Activated naive CD4-positive, alpha-beta T cell treated with Interleukin-2 at 50 U/mL for 16 hours (primary cell): Measurements from ENCODE around the gene FNIP2.
"Not testable (repeated sequence)": the region's sequence is repeated elsewhere in the genome, so short reads cannot be mapped to it uniquely, and the experiment has no call there.

ENCODE experiments used
- DNase-seq: peaks from one replicate; pipeline ENCODE4 v3.0.0-alpha.2; 2020

FNIP2 gene

DNA sequence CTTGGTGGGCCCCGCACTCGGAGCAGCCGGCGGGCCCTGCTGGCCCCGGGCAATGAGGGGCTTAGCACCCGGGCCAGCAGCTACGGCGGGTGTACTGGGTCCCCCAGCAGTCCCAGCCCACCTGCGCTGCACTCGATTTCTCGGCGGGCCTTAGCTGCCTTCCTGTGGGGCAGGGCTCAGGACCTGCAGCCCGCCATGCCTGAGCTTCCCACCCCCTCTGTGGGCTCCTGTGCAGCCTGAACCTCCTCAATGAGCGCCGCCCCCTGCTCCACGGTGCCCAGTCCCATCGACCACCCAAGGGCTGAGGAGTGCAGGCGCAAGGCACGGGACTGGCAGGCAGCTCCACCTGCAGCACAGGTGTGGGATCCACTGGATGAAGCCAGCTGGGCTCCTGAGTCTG is 158.9 kb downstream of the FNIP2 start:
- not testable (repeated sequence) for DNase-seq

- no peak for DNase-seq
Measured at GRCh38 chr4:158929939-158930638, 161.3 kb downstream of the FNIP2 start.

DNA sequence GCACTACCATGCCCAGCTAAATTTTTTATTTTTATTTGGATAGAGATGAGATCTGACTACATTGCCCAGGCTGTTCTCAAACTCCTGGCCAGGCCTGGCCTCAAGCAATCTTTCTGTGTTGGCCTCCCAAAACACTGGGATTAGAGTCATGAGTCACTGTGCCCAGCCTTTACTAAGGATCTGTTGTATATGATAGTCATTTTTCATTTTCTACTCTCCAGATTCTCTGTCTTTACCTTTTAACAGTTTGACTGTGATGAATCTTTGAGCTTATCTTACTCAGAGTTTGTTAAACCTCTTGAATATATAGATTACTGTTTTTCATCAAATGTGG is 161.8 kb downstream of the FNIP2 start:
- DNase-seq: no peak

DNA sequence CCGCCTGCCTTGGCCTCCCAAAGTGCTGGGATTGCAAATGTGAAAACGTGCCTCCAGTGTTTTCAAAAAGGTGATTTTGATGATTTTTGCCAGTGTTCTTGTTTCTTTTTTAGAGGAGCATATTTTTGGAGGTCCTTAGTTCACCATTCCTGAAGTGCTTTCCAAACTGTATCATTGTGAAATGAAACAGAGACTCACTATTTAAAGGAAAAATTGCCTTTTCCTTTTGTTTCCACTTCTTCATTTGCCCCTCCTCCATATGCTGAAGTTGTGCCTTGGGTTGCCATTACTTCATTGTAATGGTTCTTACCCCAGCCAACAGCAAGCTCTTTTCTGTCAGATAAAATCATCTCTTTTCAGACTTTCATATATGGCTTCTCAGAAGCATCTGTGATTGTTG is 164.4 kb downstream of the FNIP2 start:
- DNase-seq: no peak

- DNase-seq: no peak
Measured at GRCh38 chr4:158934996-158935669, 166.3 kb downstream of the FNIP2 start.

- DNase-seq: no peak
Measured at GRCh38 chr4:158936238-158936637, 167.4 kb downstream of the FNIP2 start.

DNA sequence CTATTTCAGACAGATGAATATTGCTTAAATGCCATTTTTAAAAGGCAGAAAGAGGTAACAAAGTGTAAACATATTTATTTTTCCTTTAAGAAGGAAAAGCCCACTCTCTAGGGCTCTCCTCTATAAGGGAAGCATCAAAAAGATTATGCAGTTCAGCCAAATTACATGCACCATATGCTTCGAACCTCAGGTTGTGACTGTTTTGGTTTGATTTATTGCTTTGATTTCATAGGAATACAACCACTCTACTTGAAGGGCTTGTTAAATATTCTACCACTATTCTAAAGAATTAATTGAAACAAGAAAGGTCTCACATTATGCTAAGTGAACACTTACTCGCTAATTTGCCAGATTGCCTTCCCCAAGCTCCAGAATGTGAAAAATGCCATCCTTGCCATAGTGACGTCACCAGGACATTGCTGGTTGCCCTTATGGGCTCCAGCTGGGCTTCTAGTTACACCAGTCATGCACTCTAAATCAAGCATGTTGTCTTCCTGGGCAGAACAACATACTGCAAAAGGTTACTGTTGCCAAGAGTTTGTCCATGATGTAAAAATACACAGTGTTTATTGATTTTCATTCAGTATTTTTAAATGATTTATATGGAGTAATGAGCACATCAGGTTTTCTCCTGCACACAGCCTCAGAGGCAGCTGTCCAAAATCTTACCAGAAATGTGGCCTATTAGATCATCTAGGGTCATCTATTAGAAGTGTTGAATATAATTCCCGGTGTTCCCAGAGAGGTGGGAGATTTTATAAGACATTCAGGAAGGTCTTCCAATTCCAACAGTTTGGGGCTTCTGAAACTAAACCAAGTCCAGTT is 169.6 kb downstream of the FNIP2 start:
- DNase-seq: no peak

DNA sequence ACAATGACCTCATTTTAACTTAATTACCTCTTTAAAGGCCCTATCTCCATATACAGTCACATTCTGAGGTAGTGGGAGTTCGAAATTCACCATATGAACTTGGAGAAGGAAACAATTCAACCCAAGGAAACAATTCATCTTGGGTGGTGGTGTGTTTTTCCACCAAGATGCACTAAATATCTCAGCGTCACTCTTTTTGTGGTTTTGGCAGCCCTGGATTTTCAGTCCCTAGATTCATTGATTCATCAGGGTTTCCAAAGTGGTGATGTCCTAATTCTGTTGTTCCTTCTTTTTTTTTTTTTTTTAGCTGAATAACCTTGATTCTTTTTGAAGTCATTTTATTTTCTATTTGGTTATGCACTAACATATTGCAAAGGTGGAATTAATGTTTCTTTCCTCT is 171.4 kb downstream of the FNIP2 start:
- DNase-seq: no peak

DNA sequence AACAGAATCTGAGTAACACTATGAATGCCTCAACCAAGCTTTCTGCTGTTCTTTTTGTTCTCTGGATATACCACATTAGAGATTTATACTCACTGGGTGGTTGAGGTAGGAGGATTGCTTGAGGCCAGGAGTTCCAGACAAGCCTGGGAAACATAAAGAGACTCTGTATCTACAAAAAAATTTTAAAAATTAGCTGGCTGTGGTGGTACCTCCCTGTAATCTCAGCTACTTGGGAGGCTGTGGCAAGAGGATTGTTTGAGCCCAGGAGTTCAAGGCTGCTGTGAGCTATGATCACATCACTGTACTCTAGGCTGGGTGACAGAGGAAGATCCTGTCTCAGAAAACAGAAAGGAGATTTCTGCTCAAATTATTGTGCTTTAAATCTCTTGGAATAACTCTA is 172.5 kb downstream of the FNIP2 start:
- no peak for DNase-seq

DNA sequence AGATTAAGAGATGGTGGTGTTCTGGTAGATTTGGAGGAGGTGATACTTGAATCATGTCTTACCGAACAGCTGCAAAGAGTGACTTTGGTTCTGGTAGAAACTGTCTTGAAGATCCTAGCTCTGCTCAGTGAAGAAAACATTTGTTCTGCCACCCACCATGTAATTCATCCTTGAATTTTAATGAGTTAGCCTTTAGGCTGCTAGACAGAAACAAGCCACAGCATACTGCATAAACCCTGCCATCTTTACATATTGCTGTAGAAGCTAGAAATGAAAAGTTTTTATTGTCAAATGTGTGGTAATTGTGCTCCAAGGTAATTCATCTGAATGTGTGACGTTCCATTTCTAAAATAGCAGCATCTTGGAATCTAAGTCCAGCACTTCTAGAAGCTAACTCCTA is 173.1 kb downstream of the FNIP2 start:
- DNase-seq: no peak

DNA sequence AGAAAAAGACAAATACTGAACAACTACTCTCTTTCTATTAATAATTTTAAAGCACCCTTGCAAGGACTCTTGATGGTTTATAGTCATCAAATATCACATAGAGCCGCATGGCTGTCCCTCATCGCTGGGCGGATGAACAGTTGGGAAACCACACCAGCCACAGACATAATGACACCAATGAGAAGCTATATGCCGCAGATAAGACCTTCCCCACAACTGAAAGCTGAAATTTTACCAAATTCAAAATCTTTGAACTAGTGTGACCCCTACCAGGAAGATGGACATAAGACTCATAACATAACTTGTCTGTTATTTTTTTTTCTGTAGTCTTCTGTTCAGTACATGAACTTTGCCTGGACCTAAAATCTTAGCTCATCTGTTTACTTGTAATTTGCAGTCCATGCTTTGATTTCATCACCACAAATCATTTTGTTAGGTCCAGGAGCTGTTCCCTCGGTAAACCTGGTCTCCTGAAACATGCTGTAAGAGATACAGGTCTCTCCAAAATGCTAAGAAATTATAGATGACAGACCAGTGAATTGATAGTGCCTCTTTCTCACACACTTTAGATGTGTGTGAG is 176.8 kb downstream of the FNIP2 start:
- DNase-seq: no peak

DNA sequence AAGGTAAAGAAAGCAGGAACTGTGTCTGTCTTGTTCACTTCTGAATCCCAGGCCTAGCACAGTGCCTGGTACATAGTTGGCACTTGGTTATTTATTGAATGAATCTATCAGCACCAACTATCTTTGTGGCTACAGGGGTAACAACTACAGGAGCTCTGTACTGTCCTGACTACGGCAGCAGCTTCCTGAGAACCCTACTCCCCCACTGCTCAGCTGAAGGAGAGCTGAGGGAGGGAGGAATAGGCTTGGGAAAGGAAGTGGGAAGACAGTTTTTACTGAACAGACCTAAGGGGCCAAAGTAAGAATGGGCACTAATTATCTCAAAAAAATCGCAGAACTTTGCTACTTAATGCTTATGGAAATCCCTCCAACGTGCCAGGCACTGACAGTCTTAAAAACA is 178.0 kb downstream of the FNIP2 start:
- DNase-seq: no peak

- no peak for DNase-seq
Measured at GRCh38 chr4:158948071-158948470, 179.2 kb downstream of the FNIP2 start.

DNA sequence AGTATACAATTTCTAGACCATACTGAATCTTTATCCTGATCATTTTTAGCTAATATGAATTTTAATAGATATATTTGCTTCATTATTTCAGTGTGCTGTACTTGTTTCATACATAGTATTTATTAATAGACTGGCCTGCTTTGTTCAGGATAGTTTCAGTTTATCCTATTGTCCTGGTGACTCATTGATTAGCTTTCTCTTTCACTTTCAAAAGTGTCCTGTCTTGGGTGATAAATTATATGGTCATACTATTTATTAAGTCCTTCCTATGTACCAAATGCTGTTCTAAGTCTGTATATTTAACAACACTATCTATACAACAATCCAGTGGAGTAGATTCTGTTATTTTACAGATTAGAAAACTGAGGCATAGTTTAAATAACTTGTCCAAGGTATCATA is 180.3 kb downstream of the FNIP2 start:
- DNase-seq: no peak

DNA sequence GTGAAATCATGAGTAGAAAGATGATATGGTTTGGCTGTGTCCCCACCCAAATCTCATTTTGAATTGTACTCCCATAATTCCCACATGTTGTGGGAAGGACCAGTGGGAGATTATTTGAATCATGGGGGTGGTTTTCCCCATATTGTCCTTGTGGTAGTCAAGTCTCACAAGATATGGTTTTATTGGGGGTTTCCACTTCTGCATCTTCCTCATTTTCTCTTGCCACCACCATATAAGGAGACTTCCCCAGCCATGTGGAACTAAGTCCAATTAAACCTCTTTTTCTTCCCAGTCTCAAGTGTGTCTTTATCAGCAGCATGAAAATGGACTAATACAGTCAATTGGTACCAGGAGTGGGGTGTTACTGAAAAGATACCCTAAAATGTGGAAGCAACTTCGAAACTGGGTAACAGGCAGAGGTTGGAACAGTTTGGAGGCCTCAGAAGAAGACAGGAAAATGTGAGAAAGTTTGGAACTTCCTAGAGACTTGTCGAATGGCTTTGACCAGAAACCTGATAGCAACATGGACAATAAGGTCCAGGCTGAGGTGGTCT is 183.5 kb downstream of the FNIP2 start:
- not testable (repeated sequence) for DNase-seq

DNA sequence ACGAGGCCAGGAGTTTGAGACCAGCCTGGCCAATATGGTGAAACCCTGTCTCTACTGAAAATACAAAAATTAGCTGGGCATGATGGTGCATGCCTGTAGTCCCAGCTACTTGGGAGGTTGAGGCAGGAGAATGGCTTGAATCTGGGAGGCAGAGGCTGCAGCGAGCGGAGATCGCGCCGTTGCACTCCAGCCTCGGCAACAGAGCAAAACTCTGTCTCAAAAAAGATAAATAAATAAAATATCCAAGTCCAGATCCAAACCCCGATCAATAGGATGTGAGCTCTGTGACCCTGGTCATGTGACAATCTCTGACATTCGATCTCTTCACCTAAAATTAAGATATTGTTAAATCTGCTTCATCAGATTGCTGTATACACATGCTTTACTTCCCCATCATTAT is 187.5 kb downstream of the FNIP2 start:
- DNase-seq: not testable (repeated sequence)

- DNase-seq: not testable (repeated sequence)
Measured at GRCh38 chr4:158956918-158957317, 188.1 kb downstream of the FNIP2 start.
